GM12875 (cell line): ENCODE measurements around the gene CNDP2.

Experiments used
- H3K4me3 ChIP-seq: one replicate; pipeline ENCODE4 v1.5.1; 2011; ENCODE audit warnings: low read depth, low read length, control low read depth
- TF ChIP-seq, protein P1 (sequence below): IDR thresholded peaks from 2 replicates; pipeline ENCODE4 v1.5.1; 2011; ENCODE audit warnings: low read depth, mild to moderate bottlenecking, control low read depth, inconsistent platforms, low read length, moderate library complexity, borderline replicate concordance; ENCODE audit not compliant: insufficient read depth

CNDP2 gene

GRCh38 chr18:74457725-74458421, 38.3 kb upstream of the CNDP2 start:
- TF ChIP-seq, protein P1, sequence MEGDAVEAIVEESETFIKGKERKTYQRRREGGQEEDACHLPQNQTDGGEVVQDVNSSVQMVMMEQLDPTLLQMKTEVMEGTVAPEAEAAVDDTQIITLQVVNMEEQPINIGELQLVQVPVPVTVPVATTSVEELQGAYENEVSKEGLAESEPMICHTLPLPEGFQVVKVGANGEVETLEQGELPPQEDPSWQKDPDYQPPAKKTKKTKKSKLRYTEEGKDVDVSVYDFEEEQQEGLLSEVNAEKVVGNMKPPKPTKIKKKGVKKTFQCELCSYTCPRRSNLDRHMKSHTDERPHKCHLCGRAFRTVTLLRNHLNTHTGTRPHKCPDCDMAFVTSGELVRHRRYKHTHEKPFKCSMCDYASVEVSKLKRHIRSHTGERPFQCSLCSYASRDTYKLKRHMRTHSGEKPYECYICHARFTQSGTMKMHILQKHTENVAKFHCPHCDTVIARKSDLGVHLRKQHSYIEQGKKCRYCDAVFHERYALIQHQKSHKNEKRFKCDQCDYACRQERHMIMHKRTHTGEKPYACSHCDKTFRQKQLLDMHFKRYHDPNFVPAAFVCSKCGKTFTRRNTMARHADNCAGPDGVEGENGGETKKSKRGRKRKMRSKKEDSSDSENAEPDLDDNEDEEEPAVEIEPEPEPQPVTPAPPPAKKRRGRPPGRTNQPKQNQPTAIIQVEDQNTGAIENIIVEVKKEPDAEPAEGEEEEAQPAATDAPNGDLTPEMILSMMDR = no peak
- H3K4me3 ChIP-seq = no peak overlapping the region

GRCh38 chr18:74459889-74460288, 36.3 kb upstream of the CNDP2 start:
- TF ChIP-seq, protein P1 = peak; percentile 8; the same call in 1 of the 2 replicates
- no peak overlapping the region for H3K4me3 ChIP-seq

DNA sequence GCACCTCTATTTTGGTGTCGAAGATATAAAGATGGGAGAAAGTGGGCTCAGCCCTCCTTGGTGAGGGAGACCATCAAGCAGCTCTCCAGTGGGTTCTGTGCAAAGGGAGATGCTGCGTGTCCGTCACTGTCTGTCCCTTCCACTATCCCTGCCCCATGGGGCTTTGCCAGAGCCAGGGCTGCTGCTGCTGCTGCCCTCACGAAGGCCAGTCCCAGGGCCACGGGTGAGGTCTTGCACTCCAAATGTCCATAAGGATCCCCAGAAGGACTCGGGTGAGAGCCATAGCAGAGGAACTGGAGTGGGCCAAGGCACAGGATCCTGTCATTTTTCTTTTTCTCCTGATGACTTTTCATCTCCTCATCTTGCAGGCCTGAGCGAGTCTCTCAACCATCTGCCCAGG, 35.3 kb upstream of the CNDP2 start:
- no peak overlapping the region for H3K4me3 ChIP-seq
- TF ChIP-seq, protein P1 = no peak

GRCh38 chr18:74463254-74463653, 32.9 kb upstream of the CNDP2 start:
- H3K4me3 ChIP-seq = no peak overlapping the region
- TF ChIP-seq, protein P1 = no peak

DNA sequence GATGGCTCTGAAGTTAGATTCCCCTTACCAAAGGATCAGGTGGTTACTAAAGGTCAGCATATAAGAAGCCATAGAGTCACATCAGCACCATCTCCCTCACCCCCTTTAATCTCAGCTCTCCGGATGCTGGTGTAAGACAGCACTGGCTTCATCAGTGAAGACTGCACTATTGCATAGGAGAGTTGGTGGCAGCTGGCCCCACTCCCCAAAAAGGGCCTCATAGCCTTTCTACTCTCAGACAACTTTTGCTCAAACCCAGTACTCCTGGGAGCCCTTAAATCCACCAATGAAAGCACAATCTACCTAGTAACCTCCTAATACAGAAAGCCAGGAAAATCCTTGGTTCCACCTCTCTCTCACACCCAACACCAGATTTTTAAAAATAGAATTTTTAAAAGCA, 32.2 kb upstream of the CNDP2 start:
- TF ChIP-seq, protein P1 = no peak
- no peak overlapping the region for H3K4me3 ChIP-seq

DNA sequence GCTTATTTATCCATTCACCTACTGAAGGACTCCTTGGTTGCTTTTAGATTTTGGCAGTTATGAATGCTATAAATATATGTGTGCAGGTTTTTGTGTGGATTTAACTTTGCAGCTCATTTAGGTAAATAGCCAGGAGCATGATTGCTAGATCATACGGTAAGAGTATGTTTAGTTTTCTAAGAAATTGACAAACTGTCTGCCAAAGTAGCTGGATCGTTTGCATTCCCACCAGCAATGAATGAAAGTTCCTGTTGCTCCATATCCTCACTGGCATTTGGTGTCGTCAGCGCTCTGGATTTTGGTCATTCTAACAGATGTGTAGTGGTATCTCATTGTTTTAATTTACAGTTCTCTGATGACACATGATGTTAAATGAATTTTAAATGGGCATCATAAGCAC, 30.4 kb upstream of the CNDP2 start:
- no peak overlapping the region for H3K4me3 ChIP-seq
- TF ChIP-seq, protein P1 = no peak

GRCh38 chr18:74468547-74469061, 27.6 kb upstream of the CNDP2 start:
- H3K4me3 ChIP-seq = no peak overlapping the region
- TF ChIP-seq, protein P1 = no peak
